Tongue (tissue), 2 donors: ENCODE measurements around the gene AHSA1. TPM values are rescaled to one million over a fixed set of nuclear protein-coding genes. Genes with fewer than 3 reads are reported as not detected.
"Not testable (repeated sequence)": the region's sequence is repeated elsewhere in the genome, so short reads cannot be mapped to it uniquely, and the experiment has no call there.

Source experiments
- DNase-seq: peaks from one replicate; pipeline ENCODE4 v3.0.0-alpha.2; 2015
- total RNA-seq: library from RNA; depleted of rRNA; stranded (reverse); fragments of >200 nt; gene quantifications from one replicate; pipeline ENCODE4 v1.2.3, GENCODE V29; 2014

Gene AHSA1
- 132 TPM for total RNA-seq

- peak; percentile 99 for DNase-seq
Measured at GRCh38 chr14:77457522-77458248, at the start of gene AHSA1, which contains the start of gene VIPAS39. Gene AHSA1 (plus strand): TSS chr14:77458093. CDS start chr14:77458190, 97 bp downstream. Gene VIPAS39 (minus strand): TSS chr14:77457601. CDS start chr14:77454102, 3,499 bp downstream.

DNA sequence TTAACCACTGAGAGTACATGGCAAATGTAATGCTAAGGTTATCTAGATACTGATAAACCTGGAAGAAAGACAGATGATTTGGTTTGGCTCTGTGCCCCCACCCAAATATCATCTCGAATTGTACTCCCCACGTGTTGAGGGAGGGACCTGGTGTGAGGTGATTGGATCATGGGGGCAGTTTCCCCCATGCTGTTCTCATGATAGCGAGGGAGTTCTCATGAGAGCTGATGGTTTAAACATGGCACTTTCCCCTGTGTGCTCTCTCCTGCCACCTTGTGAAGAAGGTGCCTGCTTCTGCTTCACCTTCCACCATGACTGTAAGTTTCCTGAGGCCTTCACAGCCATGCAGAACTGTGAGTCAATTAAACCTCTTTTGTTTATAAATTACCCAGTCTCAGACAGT lies 48.8 kb upstream of the AHSA1 start:
- no peak for DNase-seq

- DNase-seq = not testable (repeated sequence)
Measured at GRCh38 chr14:77415403-77416030, 42.4 kb upstream of the AHSA1 start.

DNA sequence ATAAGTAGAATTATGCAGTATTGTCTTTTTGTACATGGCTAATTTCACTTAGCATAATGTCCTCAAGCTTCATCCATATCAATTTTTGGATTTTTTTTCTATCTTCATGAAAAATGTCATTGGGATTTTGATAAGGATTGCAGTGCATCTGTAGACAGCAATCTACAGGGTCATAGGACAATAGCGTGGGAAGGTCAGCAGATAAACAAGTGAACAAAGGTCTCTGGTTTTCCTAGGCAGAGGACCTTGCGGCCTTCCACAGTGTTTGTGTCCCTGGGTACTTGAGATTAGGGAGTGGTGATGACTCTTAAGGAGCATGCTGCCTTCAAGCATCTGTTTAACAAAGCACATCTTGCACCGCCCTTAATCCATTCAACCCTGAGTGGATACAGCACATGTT lies 41.8 kb upstream of the AHSA1 start:
- DNase-seq = not testable (repeated sequence)

DNA sequence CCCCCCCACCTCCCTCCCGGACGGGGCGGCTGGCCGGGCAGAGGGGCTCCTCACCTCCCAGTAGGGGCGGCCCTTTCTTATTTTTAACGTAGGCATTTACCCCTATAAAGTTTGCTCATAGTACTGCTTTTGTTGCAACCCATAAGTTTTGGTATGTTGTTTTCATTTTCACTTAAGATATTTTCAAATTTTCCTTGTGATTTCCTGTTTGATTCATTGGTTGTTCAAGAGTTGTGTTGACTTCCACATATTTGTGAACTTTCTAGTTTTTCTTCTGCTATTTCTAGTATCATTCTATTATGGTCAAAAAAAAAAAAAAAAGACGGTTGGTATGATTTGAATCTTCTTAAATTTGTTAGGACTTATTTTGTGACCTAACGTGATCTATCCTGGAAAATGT lies 41.1 kb upstream of the AHSA1 start:
- DNase-seq = no peak

DNA sequence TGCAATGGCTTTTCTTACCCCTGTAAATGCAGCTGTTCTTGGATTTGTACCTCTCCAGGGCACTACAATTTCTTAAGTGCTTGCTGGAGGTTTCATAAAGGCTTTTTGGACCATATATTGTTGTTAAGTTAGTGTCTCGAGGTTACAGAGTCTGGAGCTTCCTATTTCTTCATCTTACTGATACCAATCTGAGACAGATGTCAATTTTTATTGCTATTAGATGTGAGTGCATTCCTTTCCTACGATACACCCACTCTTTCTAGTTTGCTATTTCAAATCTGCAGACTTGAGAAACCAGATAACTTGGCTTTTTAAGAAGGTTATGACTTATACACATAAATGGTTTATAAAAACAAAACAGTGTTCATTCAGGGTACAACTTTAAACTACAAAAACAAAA lies 36.7 kb upstream of the AHSA1 start:
- DNase-seq = no peak

- DNase-seq = no peak
Measured at GRCh38 chr14:77423423-77423822, 34.5 kb upstream of the AHSA1 start, which contains the start of gene NOXRED1. Gene NOXRED1 (minus strand): TSS chr14:77423523. CDS start chr14:77422889, 634 bp downstream.

DNA sequence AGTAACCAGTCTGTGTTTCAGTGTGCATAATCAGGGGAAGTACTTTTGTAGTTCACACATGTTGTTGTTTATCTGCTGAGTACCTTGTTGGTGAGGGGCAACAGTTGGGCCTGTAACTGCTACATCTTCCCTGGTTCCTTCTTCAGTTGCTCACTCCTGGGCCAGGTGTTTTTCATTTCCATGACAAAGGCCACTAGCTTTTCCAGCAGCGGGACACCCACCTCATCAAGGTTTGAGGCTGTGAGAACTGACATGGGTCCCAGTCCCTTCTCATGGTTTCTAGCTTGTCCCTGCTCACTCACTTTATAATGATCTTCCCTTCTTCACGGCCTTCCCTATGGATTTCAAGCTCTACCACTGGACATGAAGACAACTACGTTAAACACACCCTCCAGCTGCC lies 33.0 kb upstream of the AHSA1 start:
- DNase-seq = no peak

DNA sequence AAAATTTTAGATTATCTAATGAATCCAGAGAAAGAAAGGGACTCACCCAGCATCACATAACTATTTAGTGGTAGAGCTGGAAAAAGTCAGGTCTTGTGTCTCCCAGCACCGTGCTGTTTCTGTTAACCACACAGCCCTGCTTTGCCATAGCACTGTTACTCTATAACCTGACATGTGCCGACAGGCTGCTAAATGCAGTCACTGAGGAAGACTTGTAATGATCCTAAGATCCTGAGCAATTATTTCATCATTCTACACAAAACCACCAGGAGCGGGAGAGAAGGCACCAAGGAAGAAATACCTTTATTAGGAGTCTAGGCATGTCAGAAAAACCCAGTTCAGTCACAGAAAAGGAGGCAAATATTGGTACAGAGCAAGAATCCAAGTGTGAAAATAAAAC lies 31.5 kb upstream of the AHSA1 start:
- DNase-seq = no peak

- no peak for DNase-seq
Measured at GRCh38 chr14:77436042-77436441, 21.9 kb upstream of the AHSA1 start.

GRCh38 chr14:77438596-77438995 lies 19.3 kb upstream of the AHSA1 start:
- DNase-seq = no peak

GRCh38 chr14:77439861-77440260 lies 18.0 kb upstream of the AHSA1 start:
- no peak for DNase-seq

DNA sequence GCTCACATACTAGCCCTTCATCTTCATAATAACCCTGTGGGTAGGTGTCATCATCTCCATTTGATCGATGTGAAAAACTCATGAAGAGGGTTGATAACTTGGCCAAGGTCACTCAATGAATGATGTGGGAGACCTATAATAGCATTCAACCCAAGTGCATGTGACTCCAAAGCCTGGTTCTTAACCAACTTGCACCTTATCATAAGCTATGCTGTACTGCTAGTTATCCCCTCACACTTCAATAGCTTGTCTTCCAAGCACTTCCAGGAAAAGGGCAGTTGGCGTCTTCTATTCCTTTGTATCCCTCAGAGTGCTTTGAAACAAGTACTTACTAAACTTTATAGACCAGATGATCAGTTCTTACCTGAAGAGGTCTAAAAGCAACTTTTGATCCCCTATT lies 15.7 kb upstream of the AHSA1 start:
- no peak for DNase-seq

GRCh38 chr14:77455966-77456640 lies 1.8 kb upstream of the AHSA1 start:
- DNase-seq = no peak

DNA sequence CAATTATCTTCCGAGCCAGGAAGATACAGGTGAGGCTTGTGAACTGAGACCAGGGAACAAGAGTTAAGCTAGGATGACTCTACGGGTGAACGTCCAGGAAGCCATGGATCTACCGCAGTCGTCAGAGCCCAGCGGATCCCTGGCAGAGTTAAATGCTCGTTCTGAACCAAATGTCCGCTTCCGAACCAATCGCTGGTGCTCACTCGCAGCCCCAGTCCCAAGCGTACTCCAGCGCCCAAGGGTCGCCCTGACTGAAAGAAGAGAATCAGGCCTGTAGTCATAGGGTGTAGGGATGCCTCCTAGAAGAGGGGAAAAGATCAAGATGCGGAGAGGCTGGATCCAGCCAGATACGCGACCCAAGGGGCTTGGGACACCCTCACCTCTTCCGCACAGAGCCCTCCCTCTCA lies 775 bp upstream of the AHSA1 start:
- no peak for DNase-seq

GRCh38 chr14:77458249-77458950 lies 507 bp downstream of the AHSA1 start:
- DNase-seq = peak; percentile 40

- DNase-seq = peak; percentile 71
Measured at GRCh38 chr14:77459072-77459723, 1.3 kb downstream of the AHSA1 start.

GRCh38 chr14:77467801-77468200 lies 9.9 kb downstream of the AHSA1 start:
- no peak for DNase-seq

DNA sequence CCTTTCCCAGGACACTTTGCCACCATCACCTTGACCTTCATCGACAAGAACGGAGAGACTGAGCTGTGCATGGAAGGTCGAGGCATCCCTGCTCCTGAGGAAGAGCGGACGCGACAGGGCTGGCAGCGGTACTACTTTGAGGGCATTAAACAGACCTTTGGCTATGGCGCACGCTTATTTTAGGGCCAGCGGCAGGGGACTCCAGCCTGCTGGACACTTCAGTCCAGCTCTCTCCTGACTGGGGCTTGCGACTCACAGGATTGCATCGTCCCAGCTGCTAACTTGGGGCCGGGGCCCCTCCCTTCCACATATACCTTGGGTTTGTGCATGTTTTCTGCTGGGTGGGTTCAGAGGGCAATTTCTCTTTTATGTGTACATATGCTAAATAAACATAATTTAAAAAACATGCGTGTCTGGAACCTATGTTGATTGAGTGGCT lies 11.2 kb downstream of the AHSA1 start:
- DNase-seq = no peak

DNA sequence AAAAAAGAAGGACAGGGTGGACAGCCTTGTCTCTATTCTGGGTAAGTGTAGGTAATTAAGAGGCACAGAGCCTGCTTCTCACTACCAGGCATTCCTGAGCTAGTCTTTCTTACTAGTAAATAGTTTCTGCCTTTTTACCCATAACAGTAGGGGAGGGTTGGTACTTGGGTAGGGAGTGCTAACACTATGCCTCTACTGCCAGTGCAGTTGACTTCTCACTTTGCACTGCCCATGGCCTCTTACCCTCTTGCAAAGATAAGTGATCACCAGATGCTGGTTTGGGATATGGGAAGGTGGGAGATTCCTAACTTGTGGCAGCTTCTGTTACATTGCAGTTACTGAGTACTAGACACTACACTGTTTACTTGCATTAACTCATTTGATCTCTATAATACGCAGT lies 11.6 kb downstream of the AHSA1 start:
- no peak for DNase-seq

DNA sequence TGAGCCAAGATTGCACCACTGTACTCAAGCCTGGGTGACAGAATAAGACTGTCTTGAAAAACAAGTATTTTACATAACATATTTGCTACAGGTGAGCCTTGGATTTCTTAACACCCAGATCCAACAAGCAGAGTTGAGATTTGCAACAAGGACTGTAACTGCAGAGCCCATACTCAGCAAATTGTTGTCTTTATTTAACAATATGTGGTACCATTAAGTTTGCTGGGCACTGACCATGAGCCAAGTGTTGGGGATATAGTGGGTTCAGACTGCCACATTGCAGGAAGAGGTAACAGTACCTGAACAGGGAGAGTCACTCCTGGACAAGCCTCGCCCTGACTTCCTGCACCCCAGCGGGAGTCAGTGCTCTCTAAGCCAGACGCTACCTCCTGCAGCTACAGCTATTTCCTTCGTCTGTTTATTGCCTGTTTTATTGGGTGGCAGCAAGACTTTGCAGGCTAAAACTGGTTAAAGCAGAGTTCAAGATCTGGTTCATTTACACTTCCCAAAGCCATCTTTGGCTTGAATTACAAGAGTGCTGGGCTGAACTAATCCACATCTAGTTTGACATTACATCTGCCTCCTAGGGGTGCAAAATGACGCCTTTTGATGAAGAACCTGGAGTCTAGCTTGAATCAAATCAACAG lies 12.5 kb downstream of the AHSA1 start:
- no peak for DNase-seq
